Upper lobe of left lung (tissue), 4 donors: ENCODE measurements around the gene AFF4.

Source experiments
- EP300 ChIP-seq, 4 donors: sonication (generic); formaldehyde crosslinking; IDR thresholded peaks; one replicate each; pipeline ENCODE4 v1.5.1; 2017; ENCODE audit warnings: antibody characterized with exemption in 4 of 4, control low read depth in 2 of 4
- TF ChIP-seq, protein P1 (sequence below), 6 experiments: fragments of 450-650 bp in 4 of 6; fragments of 200-600 bp in 2 of 6; sonication (generic) in 2 of 6; IDR thresholded peaks; one replicate each; pipeline ENCODE4 v1.5.1; 2016 to 2019; ENCODE audit warnings: antibody characterized with exemption in 6 of 6

- TF ChIP-seq, protein P1, sequence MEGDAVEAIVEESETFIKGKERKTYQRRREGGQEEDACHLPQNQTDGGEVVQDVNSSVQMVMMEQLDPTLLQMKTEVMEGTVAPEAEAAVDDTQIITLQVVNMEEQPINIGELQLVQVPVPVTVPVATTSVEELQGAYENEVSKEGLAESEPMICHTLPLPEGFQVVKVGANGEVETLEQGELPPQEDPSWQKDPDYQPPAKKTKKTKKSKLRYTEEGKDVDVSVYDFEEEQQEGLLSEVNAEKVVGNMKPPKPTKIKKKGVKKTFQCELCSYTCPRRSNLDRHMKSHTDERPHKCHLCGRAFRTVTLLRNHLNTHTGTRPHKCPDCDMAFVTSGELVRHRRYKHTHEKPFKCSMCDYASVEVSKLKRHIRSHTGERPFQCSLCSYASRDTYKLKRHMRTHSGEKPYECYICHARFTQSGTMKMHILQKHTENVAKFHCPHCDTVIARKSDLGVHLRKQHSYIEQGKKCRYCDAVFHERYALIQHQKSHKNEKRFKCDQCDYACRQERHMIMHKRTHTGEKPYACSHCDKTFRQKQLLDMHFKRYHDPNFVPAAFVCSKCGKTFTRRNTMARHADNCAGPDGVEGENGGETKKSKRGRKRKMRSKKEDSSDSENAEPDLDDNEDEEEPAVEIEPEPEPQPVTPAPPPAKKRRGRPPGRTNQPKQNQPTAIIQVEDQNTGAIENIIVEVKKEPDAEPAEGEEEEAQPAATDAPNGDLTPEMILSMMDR (IDR thresholded peaks at IDR 0.05), result no peak
- TF ChIP-seq EP300 (IDR thresholded peaks at IDR 0.05), result no peak
These were observed 114.1 kb downstream of the AFF4 start for GRCh38 chr5:132849347-132849746.
